HG02981 (cell line): Measurements from ENCODE around the gene PPM1H.
A peak's percentile ranks its signal among the peaks of the same experiment; 100 is the strongest.

ENCODE experiments used
- ATAC-seq: cut with Tn5 transposase; IDR thresholded peaks from one replicate; pipeline ENCODE4 v1.9.1; 2021; ENCODE audit warnings: mild to moderate bottlenecking, moderate library complexity; ENCODE audit not compliant: unreplicated experiment

Gene PPM1H

GRCh38 chr12:62802321-62802720 is 132.6 kb downstream of the PPM1H start:
- ATAC-seq, result no peak

GRCh38 chr12:62801796-62802195 is 133.2 kb downstream of the PPM1H start:
- no peak for ATAC-seq

GRCh38 chr12:62800707-62801400 is 134.1 kb downstream of the PPM1H start:
- no peak for ATAC-seq

GRCh38 chr12:62799766-62800406 is 135.1 kb downstream of the PPM1H start:
- no peak for ATAC-seq

- peak; percentile 84 for ATAC-seq
These were observed 135.7 kb downstream of the PPM1H start for GRCh38 chr12:62799126-62799736.

- ATAC-seq, result no peak
These were observed 140.7 kb downstream of the PPM1H start for GRCh38 chr12:62794218-62794583.

- peak; percentile 72 for ATAC-seq
These were observed 141.4 kb downstream of the PPM1H start for GRCh38 chr12:62793256-62794217.

- no peak for ATAC-seq
These were observed 142.6 kb downstream of the PPM1H start for GRCh38 chr12:62792236-62792870.

GRCh38 chr12:62789851-62790250 is 145.1 kb downstream of the PPM1H start:
- ATAC-seq, result no peak

- no peak for ATAC-seq
These were observed 147.3 kb downstream of the PPM1H start for GRCh38 chr12:62787611-62788010.

GRCh38 chr12:62787023-62787422 is 147.9 kb downstream of the PPM1H start:
- no peak for ATAC-seq

- ATAC-seq, result no peak
These were observed 148.9 kb downstream of the PPM1H start for GRCh38 chr12:62785941-62786559.

GRCh38 chr12:62784576-62784975 is 150.4 kb downstream of the PPM1H start:
- no peak for ATAC-seq

GRCh38 chr12:62783881-62784280 is 151.1 kb downstream of the PPM1H start:
- no peak for ATAC-seq

- ATAC-seq, result no peak
These were observed 153.6 kb downstream of the PPM1H start for GRCh38 chr12:62781136-62781880.

- ATAC-seq, result no peak
These were observed 155.5 kb downstream of the PPM1H start for GRCh38 chr12:62779488-62779887.

- no peak for ATAC-seq
These were observed 156.8 kb downstream of the PPM1H start for GRCh38 chr12:62778187-62778586.

GRCh38 chr12:62776997-62777396 is 158.0 kb downstream of the PPM1H start:
- ATAC-seq, result no peak

GRCh38 chr12:62776575-62776974 is 158.4 kb downstream of the PPM1H start:
- ATAC-seq, result no peak

GRCh38 chr12:62774794-62775193 is 160.2 kb downstream of the PPM1H start:
- ATAC-seq, result no peak
